Epidermal melanocyte (primary cell): ENCODE data around the gene TSPEAR.

ENCODE experiments used
- DNase-seq: peaks from one replicate; pipeline ENCODE4 v3.0.0; 2011; ENCODE audit warnings: low spot score; ENCODE audit not compliant: insufficient read length

TSPEAR gene

GRCh38 chr21:44520326-44521300 is 190.8 kb downstream of the TSPEAR start:
- DNase-seq, result no peak

- DNase-seq, result no peak
Observed at GRCh38 chr21:44519346-44520325, 191.7 kb downstream of the TSPEAR start.

- no peak for DNase-seq
Observed at GRCh38 chr21:44518686-44519085, 192.7 kb downstream of the TSPEAR start.

GRCh38 chr21:44517175-44517899 is 194.0 kb downstream of the TSPEAR start:
- DNase-seq, result no peak

- no peak for DNase-seq
Observed at GRCh38 chr21:44516828-44517174, 194.6 kb downstream of the TSPEAR start.

GRCh38 chr21:44516342-44516741 is 195.0 kb downstream of the TSPEAR start:
- no peak for DNase-seq

- no peak for DNase-seq
Observed at GRCh38 chr21:44515359-44516165, 195.8 kb downstream of the TSPEAR start.

GRCh38 chr21:44514746-44515358 is 196.5 kb downstream of the TSPEAR start:
- no peak for DNase-seq

- DNase-seq, result no peak
Observed at GRCh38 chr21:44514218-44514520, 197.2 kb downstream of the TSPEAR start.

- DNase-seq, result no peak
Observed at GRCh38 chr21:44513389-44514217, 197.8 kb downstream of the TSPEAR start.

GRCh38 chr21:44512496-44513388 is 198.6 kb downstream of the TSPEAR start:
- DNase-seq, result no peak

GRCh38 chr21:44511938-44512275 is 199.5 kb downstream of the TSPEAR start:
- DNase-seq, result no peak

GRCh38 chr21:44511219-44511937 is 200.0 kb downstream of the TSPEAR start:
- no peak for DNase-seq

- DNase-seq, result no peak
Observed at GRCh38 chr21:44510508-44511218, 200.7 kb downstream of the TSPEAR start.

- no peak for DNase-seq
Observed at GRCh38 chr21:44510109-44510507, 201.3 kb downstream of the TSPEAR start.

- DNase-seq, result no peak
Observed at GRCh38 chr21:44509539-44509938, 201.8 kb downstream of the TSPEAR start.
